Neuron (in vitro differentiated cells): ENCODE measurements around the gene CHN2.

Source experiments
- H2AFZ ChIP-seq: one replicate; pipeline ENCODE4 v1.6.1; 2013; ENCODE audit warnings: low read depth, mild to moderate bottlenecking, inconsistent platforms, low read length, moderate library complexity
- H3K27me3 ChIP-seq: one replicate; pipeline ENCODE4 v1.6.1; 2013; ENCODE audit warnings: low read length; ENCODE audit not compliant: insufficient read depth
- H3K36me3 ChIP-seq: one replicate; pipeline ENCODE4 v1.6.1; 2013; ENCODE audit warnings: low read length; ENCODE audit not compliant: insufficient read depth
- H3K4me1 ChIP-seq: one replicate; pipeline ENCODE4 v1.6.1; 2013; ENCODE audit warnings: low read length; ENCODE audit not compliant: insufficient read depth
- H3K4me3 ChIP-seq: 2 replicates; pipeline ENCODE4 v1.5.1; 2013; ENCODE audit warnings: mild to moderate bottlenecking, low read length, moderate library complexity
- H3K9me3 ChIP-seq: one replicate; pipeline ENCODE4 v1.6.1; 2013; ENCODE audit warnings: low read length

CHN2 gene

DNA sequence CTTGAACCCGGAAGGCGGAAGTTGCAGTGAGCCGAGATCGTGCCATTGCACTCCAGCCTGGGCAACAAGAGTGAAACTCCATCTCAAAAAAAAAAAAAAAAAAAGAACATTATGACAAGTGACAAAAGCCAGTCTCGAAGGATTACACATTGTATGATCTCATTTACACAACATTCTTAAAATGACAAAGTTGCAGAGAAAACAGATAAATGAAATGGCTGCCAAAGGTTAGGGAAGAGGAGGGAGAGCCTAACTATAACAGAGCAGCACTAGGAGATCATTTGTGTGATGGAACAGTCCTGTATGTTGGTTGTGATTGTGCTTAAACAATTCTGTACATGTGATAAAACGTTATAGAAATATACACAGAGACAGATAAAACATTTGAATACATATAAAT is 32.0 kb upstream of the CHN2 start:
- no peak overlapping the region for H3K4me3 ChIP-seq
- H3K27me3 ChIP-seq, result no peaks in the 10 kb centered on the region
- H3K9me3 ChIP-seq, result no peaks in the 10 kb centered on the region
- no peaks in the 10 kb centered on the region for H3K4me1 ChIP-seq
- no peaks in the 10 kb centered on the region for H3K36me3 ChIP-seq
- H2AFZ ChIP-seq, result no peak overlapping the region

DNA sequence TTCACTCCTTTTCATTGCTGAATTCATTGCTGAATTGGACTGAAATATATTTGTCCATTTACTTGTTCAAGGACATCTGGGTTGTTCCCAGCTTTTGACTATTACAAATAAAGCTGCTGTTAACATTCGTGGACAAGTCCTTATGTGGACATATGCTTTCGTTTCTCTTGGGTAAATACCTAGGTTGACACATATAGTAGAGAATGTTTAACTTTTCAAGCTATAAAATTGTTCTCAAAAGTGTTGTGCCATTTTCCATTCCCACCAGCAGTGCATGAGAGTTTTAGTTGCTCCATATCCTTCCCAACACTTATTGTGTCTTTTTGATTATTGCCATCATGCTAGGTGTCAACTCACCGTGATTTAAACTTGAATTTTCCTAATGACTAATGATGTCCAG is 30.7 kb upstream of the CHN2 start:
- Histone ChIP-seq H3K4me1 (no peaks in the 10 kb centered on the region), H3K4me3 (no peak overlapping the region), H3K36me3 (no peaks in the 10 kb centered on the region), H3K27me3 (no peaks in the 10 kb centered on the region), H3K9me3 (no peaks in the 10 kb centered on the region), H2AFZ (no peak overlapping the region)

DNA sequence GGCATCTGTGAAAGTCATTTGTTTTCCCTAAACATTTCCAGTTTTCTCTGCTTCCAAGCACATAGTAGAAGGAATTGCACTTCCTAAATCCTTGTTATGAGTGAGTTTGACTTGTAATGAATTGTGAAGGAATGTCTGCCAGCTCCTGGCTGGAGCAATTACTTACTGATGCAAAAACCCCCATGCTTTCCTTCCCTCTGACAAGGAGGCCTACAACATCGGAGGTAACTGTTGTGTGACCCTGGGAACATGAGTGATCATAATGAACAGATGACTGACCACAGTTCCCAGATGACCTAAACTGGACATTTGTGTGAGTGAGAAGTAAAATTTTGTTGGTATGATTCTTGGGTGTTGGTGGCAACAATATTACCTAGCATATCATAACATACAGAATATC is 26.9 kb upstream of the CHN2 start:
- no peaks in the 10 kb centered on the region for H3K9me3 ChIP-seq
- no peaks in the 10 kb centered on the region for H3K27me3 ChIP-seq
- no peak overlapping the region for H3K4me3 ChIP-seq
- no peaks in the 10 kb centered on the region for H3K36me3 ChIP-seq
- H2AFZ ChIP-seq, result no peak overlapping the region
- no peaks in the 10 kb centered on the region for H3K4me1 ChIP-seq

DNA sequence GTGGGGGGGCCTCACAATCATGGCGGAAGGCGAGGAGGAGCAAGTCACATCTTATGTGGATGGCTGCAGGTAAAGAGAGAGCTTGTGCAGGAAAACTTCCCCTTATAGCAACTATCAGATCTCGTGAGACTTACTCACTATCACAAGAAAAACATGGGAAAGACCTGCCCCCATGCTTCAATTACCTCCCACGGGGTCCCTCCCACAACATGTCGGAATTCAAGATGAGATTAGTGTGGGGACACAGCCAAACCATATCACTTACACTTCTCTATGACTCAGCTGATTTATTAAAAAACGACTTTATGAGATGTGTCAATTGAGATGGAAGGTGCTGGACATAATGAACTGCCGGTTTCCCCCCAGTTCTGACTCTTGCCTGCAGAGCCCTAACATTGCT is 23.8 kb upstream of the CHN2 start:
- Histone ChIP-seq H3K27me3 (no peaks in the 10 kb centered on the region), H3K4me1 (peaks cover 4% of the 10 kb centered on the region), H3K4me3 (no peak overlapping the region), H3K9me3 (no peaks in the 10 kb centered on the region), H2AFZ (no peak overlapping the region), H3K36me3 (no peaks in the 10 kb centered on the region)

DNA sequence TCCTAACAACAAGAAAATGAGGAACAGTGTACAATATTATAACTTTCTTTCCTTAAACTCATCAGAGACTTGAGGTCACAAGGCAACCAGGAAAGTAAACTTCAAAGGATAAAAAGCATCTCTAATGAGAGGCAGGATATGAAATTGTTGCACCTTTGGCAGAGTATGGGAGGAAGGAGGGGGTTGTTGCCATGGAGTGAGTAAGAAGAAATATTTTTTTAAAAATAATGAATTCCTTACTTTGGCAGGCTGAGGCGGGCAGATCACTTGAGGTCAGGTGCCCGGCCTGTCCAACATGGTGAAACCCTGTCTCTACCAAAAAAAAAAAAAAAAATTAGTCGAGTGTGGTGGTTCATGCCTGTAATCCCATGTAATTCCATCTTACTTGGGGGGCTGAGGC is 21.1 kb upstream of the CHN2 start:
- Histone ChIP-seq H2AFZ (no peak overlapping the region), H3K4me3 (no peak overlapping the region), H3K9me3 (no peaks in the 10 kb centered on the region), H3K27me3 (no peaks in the 10 kb centered on the region), H3K36me3 (no peaks in the 10 kb centered on the region), H3K4me1 (peaks cover 4% of the 10 kb centered on the region)

DNA sequence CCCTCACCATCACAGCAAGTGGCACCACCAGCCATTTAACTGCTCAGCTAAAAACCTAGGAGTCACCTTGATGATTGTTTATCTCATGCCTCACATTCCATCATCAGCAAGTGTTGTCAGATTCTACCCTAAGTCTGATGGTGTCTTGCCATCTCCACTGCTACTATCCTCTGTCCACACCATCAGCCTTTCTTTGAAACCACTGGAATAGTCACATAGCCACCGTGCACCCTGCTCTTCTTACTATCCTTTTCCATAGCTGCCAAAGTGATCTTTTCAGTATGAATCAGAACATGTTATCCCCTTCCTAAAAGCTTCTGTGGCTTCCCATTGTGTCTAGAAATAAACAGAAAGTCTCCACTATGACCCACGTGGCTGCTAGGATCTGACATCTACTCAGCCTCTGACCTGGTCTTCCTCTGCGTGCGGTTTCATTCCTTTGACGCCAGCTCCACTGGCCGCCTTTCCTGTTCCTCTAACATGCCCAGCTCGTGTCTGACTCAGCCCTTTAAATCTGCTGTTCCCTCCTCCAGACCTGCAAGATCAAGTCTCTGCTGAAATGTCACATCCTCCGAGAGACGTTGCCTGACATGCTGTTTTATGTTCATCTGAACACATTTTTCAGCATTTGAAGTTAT is 16.5 kb upstream of the CHN2 start:
- no peak overlapping the region for H2AFZ ChIP-seq
- no peaks in the 10 kb centered on the region for H3K27me3 ChIP-seq
- H3K36me3 ChIP-seq, result no peaks in the 10 kb centered on the region
- no peaks in the 10 kb centered on the region for H3K9me3 ChIP-seq
- peaks cover 3% of the 10 kb centered on the region for H3K4me1 ChIP-seq
- no peak overlapping the region for H3K4me3 ChIP-seq

DNA sequence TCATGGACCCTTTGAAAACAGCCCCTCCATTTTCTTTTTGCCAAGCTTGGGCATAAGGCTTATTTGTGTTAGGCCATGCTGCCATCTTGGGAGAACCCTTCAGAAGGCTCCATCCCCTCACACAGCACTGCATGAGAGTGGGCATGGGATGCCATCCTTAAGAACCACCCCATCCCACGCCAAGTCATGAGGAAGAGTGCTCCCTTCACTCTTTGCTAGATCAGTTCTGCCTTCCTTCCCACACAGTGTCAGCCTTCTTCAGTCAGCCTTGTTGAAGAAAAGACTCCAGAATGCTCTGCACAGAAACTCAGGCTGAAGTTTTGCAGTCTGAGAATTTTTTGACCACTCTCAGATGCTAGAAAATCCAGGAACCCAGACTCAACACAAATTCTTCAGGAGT is 15.5 kb upstream of the CHN2 start:
- Histone ChIP-seq H2AFZ (no peak overlapping the region), H3K4me3 (no peak overlapping the region), H3K27me3 (no peaks in the 10 kb centered on the region), H3K4me1 (no peaks in the 10 kb centered on the region), H3K36me3 (no peaks in the 10 kb centered on the region), H3K9me3 (no peaks in the 10 kb centered on the region)

DNA sequence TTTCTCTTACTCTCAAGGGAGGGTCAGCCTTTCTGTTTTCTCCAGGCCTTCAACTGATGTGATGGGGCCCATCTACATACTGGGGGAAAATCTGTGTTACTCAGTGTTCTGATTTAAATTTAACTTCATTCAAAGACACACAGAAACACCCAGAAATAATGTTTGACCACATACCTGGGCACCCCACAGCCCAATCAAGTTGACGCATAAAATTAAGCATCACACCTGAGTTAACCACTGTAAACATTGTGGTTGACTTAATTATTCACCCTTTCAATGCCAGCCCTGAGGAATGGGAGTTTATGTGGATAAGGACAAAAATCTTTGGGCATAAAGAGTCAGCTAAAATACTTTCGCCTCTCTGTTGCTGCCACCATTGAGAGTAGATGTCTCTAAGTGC is 10.0 kb upstream of the CHN2 start:
- no peaks in the 10 kb centered on the region for H3K27me3 ChIP-seq
- no peaks in the 10 kb centered on the region for H3K36me3 ChIP-seq
- no peak overlapping the region for H2AFZ ChIP-seq
- no peak overlapping the region for H3K4me3 ChIP-seq
- no peaks in the 10 kb centered on the region for H3K9me3 ChIP-seq
- H3K4me1 ChIP-seq, result no peaks in the 10 kb centered on the region

DNA sequence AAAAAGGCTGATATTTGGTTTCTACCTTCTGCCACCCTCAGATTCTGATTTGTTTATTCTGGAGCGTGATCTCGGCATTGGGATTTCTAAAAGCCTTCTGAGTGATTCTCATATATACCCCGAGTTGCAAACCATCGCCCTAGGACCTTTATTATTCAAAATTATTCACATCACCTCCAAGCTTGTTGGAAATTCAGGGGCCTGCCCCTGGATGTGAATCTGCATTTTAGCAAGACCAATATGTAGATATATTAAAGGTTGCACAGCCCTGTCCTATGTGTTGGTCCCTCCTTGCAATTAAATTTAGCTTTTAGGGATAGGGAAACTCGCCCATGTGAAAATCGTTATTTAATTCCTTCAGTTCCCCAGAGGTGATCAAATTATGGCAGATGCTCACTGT is 9.0 kb upstream of the CHN2 start:
- Histone ChIP-seq H3K4me3 (no peak overlapping the region), H3K27me3 (peaks cover 9% of the 10 kb centered on the region), H3K4me1 (no peaks in the 10 kb centered on the region), H3K36me3 (no peaks in the 10 kb centered on the region), H2AFZ (no peak overlapping the region), H3K9me3 (no peaks in the 10 kb centered on the region)

DNA sequence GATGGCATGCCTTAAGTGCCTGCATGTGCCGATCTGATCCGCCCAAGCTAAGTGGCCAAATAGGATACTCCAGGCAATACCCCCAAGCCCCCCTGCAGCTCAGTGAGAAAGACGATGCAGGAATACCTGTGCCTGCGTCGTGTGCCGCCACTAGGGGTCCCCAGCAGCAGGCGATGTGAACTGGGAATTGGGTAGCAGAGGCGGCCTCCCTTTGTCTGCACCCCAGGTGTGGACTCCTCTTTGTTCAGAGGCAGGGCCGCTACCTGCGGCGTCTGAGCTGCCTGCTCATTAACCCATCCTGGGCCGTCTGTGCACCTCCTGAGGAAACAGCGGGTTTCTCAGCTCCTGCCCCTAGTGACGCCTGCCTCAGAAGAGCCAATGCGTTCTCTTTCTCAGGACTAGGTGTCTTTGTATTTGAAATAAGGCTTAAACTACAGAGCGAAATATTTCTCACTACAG is 4.8 kb upstream of the CHN2 start:
- H3K4me3 ChIP-seq, result no peak overlapping the region
- peaks cover 45% of the 10 kb centered on the region for H3K27me3 ChIP-seq
- H3K36me3 ChIP-seq, result no peaks in the 10 kb centered on the region
- no peak overlapping the region for H2AFZ ChIP-seq
- no peaks in the 10 kb centered on the region for H3K9me3 ChIP-seq
- peaks cover 3% of the 10 kb centered on the region for H3K4me1 ChIP-seq

DNA sequence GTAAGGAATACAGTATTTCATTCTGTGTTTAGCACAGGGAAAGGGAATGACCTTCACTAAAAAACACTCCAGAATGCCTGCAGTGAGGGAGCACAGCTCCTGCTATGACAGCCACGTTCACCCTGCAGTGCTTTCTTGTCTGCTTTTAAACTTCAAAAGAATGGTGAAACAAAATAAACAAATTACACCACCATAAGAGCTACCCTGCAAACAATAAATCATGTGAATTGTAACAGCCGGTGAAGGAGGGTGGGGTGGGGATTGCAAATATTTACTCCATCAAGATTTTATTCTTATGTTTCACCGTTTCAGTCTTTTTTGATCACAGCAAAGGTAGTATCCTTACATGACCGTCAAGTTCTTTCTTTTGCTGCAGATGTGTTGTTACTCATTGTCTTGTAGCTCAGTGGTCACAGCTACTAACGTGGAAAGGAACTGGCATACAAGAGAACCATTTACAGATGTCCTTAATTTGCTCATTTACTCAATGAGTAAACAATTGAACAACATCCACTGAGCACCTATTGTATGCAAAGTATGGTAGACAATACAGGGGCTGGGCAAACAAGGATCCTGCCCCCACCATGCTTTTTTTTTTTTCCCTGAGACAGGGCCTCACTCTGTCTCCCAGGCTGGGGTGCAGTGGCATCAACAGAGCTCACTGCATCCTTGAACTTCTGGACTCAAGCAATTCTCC is 4.1 kb upstream of the CHN2 start:
- Histone ChIP-seq H3K9me3 (no peaks in the 10 kb centered on the region), H3K27me3 (peaks cover 49% of the 10 kb centered on the region), H3K4me3 (no peak overlapping the region), H2AFZ (no peak overlapping the region), H3K36me3 (no peaks in the 10 kb centered on the region), H3K4me1 (peaks cover 3% of the 10 kb centered on the region)

DNA sequence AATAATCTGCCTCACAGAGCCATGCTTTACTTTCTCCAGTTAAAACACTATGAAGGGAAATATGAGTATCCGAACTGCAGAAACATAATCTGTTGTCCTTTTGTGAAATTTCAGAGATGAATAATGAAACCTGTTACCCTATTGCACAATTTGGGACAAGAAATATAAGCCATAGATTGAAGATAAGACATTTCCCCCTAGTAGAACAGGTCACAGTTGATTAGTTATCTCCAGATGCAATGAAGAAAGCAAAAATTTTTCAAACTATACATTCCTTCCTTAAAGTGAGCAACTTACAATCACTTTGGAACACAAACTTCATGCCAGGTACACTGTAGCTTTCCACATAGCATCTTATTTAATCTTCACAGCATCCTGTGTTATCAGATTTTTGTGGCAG is 2.3 kb upstream of the CHN2 start:
- H3K36me3 ChIP-seq, result no peaks in the 10 kb centered on the region
- H3K9me3 ChIP-seq, result no peaks in the 10 kb centered on the region
- H3K27me3 ChIP-seq, result peaks cover 66% of the 10 kb centered on the region
- H3K4me3 ChIP-seq, result no peak overlapping the region
- H2AFZ ChIP-seq, result no peak overlapping the region
- H3K4me1 ChIP-seq, result peaks cover 3% of the 10 kb centered on the region

DNA sequence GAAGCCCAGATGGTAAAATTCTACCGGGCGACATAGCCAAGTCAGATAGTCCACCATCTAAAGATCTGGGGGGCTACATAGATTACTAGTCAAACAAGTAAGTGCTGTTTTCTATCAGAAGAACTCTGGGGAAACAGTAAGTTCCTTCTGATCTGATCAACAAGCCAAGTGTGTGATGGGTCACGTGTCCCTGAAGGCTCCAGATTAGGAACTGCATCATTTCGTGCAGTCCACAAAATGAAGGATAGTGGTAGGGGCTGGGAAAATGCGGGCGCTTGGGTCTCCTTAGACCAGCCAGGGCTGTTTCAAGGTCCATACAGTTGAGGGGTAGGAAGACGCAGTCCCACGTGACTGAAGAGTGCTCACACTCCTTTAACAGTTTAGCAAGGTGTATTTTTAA is 1.8 kb upstream of the CHN2 start:
- Histone ChIP-seq H3K27me3 (peaks cover 69% of the 10 kb centered on the region), H3K4me3 (no peak overlapping the region), H3K36me3 (no peaks in the 10 kb centered on the region), H3K4me1 (peaks cover 3% of the 10 kb centered on the region), H3K9me3 (no peaks in the 10 kb centered on the region), H2AFZ (no peak overlapping the region)
